TTC549 (cell line): ENCODE measurements around the gene GLOD4.
"Not testable (repeated sequence)": the region's sequence is repeated elsewhere in the genome, so short reads cannot be mapped to it uniquely, and the experiment has no call there.

Source experiments
- FAIRE-seq: peaks from 2 replicates; lab custom pipeline; 2012; peaks lifted over from hg19 to GRCh38; lab: Jason Lieb, UNC

The GLOD4 gene

GRCh38 chr17:781805-782731 lies at the start of gene GLOD4, which contains the start of gene MRM3:
TSS of gene GLOD4 (minus strand) at chr17:782280. CDS start at chr17:782255, 25 bp downstream.
TSS of gene MRM3 (plus strand) at chr17:782353. CDS start at chr17:782379, 26 bp downstream.
- no peak for FAIRE-seq

- no peak for FAIRE-seq
These were observed 48.9 kb upstream of the GLOD4 start for GRCh38 chr17:830950-831349.

- FAIRE-seq: no peak
These were observed 48.3 kb upstream of the GLOD4 start for GRCh38 chr17:830381-830780.

GRCh38 chr17:829614-830013 lies 47.5 kb upstream of the GLOD4 start:
- not testable (repeated sequence) for FAIRE-seq

GRCh38 chr17:828761-829160 lies 46.7 kb upstream of the GLOD4 start:
- FAIRE-seq: no peak

- FAIRE-seq: no peak
These were observed 44.7 kb upstream of the GLOD4 start for GRCh38 chr17:826778-827177.

- FAIRE-seq: no peak
These were observed 43.1 kb upstream of the GLOD4 start for GRCh38 chr17:825216-825615.

GRCh38 chr17:824378-824777 lies 42.3 kb upstream of the GLOD4 start:
- FAIRE-seq: no peak

GRCh38 chr17:823501-823902 lies 41.4 kb upstream of the GLOD4 start:
- no peak for FAIRE-seq

- no peak for FAIRE-seq
These were observed 37.2 kb upstream of the GLOD4 start for GRCh38 chr17:819251-819650.

GRCh38 chr17:814371-814770 lies 32.3 kb upstream of the GLOD4 start:
- no peak for FAIRE-seq

GRCh38 chr17:812638-813204 lies 30.6 kb upstream of the GLOD4 start:
- FAIRE-seq: no peak

GRCh38 chr17:811051-811784 lies 29.1 kb upstream of the GLOD4 start:
- FAIRE-seq: no peak

- FAIRE-seq: no peak
These were observed 25.6 kb upstream of the GLOD4 start for GRCh38 chr17:807523-808294.

- FAIRE-seq: no peak
These were observed 24.9 kb upstream of the GLOD4 start for GRCh38 chr17:806781-807522.

- no peak for FAIRE-seq
These were observed 24.3 kb upstream of the GLOD4 start for GRCh38 chr17:806346-806745.

GRCh38 chr17:805886-806285 lies 23.8 kb upstream of the GLOD4 start:
- FAIRE-seq: not testable (repeated sequence)

GRCh38 chr17:804541-805435 lies 22.7 kb upstream of the GLOD4 start:
- no peak for FAIRE-seq

GRCh38 chr17:802901-803881 lies 21.1 kb upstream of the GLOD4 start:
- FAIRE-seq: no peak
